SKM-1 treated with dmso at 0.1 percent for 144 hours (cell line): ENCODE results near the gene THSD7B.

Experiments used
- DNase-seq: peaks from one replicate; lab custom pipeline; 2025; ENCODE audit not compliant: unreplicated experiment; lab: John Stamatoyannopoulos, UW

Gene THSD7B

DNA sequence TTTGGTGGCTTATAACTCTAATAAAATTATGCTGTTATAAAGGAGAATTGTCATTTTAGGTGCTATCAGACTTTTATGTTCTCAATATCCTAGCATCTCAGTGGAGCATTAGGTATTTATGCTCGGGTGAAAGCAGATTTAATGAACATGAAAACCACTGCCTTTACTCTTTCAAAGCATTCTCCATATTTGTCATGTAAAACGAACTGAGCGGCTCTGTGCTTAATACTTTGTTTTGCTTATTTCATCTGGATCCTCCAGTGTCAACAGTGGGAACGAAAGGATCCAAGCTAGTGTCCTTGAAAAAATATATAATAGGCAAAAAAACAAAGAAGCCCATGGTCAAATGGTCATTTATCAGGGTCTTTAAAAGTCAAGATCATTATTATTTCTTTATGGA, 53.5 kb downstream of the THSD7B start:
- DNase-seq = no peak

GRCh38 chr2:136823291-136823690, 57.9 kb downstream of the THSD7B start:
- no peak for DNase-seq

DNA sequence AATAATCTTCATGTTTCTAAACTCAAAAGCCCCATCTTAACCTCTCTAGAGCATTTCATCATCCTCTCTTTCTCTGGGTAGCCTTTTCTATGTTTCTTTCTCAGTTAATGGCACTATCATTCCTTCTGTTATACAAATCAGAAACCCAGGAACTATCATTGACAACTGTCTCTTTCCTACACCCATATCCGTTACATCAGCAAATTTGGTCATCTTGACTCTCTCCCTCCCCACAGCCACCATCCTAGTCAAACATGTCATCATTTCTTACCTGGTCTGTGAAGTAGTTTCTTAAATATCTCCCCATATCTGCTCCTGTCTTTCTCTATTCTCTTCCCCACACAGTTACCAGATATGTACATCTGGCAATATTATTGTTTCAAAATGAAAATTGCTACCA, 62.8 kb downstream of the THSD7B start:
- no peak for DNase-seq

- no peak for DNase-seq
Measured at GRCh38 chr2:136828774-136829173, 63.4 kb downstream of the THSD7B start.

- no peak for DNase-seq
Measured at GRCh38 chr2:136844546-136844945, 79.2 kb downstream of the THSD7B start.

- no peak for DNase-seq
Measured at GRCh38 chr2:136858656-136859055, 93.3 kb downstream of the THSD7B start.

DNA sequence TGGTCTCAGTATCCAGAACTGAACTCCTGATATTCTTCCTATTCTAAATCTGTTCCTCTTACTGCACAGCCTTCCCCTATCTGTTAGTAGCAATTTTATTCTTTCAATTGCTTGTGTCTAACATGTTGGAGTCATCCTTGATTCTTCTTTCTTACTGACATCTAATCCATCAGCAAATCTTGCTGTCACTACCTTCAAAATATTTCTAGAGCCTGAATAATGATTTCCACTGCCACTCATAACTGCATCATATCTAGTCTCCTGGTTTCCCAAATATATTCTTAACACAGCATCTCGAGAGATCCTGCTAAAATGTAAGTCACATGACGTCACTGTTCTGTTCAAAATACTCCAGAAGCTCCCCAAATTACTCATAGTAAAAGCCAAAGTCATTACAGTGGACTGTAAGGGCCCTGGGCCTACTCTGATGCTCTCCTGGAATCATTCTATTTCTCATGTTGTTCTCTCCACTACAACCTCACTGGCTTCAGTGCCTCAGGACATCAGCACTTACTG, 95.2 kb downstream of the THSD7B start:
- DNase-seq = no peak

GRCh38 chr2:136863468-136863867, 98.1 kb downstream of the THSD7B start:
- DNase-seq = no peak

GRCh38 chr2:136863874-136864273, 98.5 kb downstream of the THSD7B start:
- no peak for DNase-seq

GRCh38 chr2:136871424-136871823, 106.1 kb downstream of the THSD7B start:
- DNase-seq = no peak

- DNase-seq = no peak
Measured at GRCh38 chr2:136874258-136874657, 108.9 kb downstream of the THSD7B start.

- DNase-seq = no peak
Measured at GRCh38 chr2:136891100-136891499, 125.8 kb downstream of the THSD7B start.

DNA sequence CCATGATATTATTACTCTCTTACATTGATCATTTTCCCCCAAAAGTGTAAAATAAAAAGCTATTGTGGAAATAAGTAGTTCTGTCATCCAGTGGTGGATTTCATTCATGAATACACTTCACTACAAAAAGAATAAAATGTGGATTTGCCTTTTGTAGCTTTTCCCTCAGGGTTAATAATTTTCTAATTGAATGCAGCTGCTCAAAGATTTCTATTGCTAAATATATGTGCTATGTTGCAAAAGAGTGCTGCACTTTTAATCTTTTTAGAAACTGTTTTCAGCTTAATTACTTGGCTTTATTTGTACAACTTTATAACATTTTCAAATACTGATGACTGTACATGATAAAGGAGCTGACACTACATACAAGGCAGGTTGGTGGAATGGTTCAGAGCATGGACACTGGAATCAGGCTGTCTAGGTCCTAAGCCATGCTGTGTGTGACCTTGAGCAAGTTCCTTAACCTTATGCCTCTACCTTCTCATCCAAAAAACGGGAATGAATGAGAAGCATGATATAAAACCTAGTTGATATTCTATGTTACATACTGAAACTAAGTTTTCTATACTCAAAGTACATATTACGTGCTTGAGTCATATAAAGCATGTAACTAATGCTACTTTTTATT, 128.8 kb downstream of the THSD7B start:
- DNase-seq = no peak

DNA sequence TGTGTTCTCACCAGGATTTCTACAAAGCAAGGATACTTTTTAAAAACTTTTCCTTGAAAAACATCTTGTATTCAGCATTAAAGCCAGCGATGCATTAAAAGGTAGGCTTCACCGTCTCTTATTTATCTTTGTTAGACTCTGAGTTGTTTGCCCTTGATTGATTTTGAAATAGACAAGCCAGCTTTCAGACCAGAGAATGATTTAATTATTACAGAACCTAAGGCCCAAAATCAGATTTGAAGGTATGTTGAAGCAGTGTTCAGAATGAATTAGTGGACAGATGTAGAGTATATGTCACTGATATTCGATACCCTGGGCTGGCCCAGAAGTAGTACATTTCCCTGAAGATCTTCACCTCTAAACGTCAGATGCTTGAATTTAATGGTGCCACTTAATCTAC, 136.4 kb downstream of the THSD7B start:
- no peak for DNase-seq

DNA sequence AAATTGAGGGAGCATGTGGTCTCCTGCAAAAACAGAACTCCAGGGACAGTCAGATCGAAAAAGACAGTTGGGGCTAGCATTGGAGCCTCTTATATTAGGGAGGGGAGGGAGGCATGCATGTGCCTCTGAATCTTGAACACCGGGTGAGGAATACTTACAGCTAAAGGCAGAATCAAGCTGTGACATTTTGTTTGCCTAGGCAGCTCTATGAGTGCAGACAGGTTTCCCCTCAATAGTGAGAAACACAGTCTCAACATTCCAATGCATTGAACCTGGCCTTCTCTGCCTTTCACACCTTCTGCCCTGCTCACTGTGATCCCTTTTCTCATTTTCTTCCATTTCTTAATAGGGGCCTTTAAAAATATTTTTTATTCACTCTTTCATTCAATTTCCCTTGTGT, 140.4 kb downstream of the THSD7B start:
- no peak for DNase-seq

GRCh38 chr2:136909777-136910176, 144.4 kb downstream of the THSD7B start:
- DNase-seq = no peak

- no peak for DNase-seq
Measured at GRCh38 chr2:136916131-136916530, 150.8 kb downstream of the THSD7B start.

- DNase-seq = no peak
Measured at GRCh38 chr2:136917411-136917881, 152.1 kb downstream of the THSD7B start.

GRCh38 chr2:136919682-136920081, 154.3 kb downstream of the THSD7B start:
- no peak for DNase-seq

GRCh38 chr2:136920652-136921333, 155.4 kb downstream of the THSD7B start:
- no peak for DNase-seq

- no peak for DNase-seq
Measured at GRCh38 chr2:136927156-136927555, 161.8 kb downstream of the THSD7B start.

DNA sequence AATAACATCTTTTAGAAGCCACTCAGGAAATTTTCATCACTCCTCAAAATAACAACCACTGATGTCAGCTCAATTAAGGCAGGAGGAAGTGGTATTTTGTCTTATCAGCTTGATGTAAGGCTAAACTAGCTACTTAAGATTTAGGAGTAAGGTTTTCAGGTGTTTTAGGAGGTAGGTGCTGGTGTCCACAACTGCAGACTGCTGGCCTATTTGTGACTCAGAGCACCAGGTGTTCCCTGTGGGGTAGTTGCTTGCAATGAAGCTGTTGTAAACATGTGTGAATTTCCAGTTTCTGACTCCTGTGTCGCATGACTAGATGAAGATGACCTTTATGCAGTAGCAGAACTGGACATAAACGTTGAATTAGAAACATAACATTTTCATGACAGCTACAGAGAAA, 164.2 kb downstream of the THSD7B start:
- no peak for DNase-seq

GRCh38 chr2:136932700-136933099, 167.4 kb downstream of the THSD7B start:
- peak; percentile 23 for DNase-seq
